ENCODE measurements around the gene TUSC2. TPM values are rescaled to one million over a fixed set of nuclear protein-coding genes. Genes with fewer than 3 reads are reported as not detected.
A peak's percentile ranks its signal among the peaks of the same experiment; 100 is the strongest.

Gene TUSC2
- polyA plus RNA-seq, 1 donor: 17.7 TPM

DNA sequence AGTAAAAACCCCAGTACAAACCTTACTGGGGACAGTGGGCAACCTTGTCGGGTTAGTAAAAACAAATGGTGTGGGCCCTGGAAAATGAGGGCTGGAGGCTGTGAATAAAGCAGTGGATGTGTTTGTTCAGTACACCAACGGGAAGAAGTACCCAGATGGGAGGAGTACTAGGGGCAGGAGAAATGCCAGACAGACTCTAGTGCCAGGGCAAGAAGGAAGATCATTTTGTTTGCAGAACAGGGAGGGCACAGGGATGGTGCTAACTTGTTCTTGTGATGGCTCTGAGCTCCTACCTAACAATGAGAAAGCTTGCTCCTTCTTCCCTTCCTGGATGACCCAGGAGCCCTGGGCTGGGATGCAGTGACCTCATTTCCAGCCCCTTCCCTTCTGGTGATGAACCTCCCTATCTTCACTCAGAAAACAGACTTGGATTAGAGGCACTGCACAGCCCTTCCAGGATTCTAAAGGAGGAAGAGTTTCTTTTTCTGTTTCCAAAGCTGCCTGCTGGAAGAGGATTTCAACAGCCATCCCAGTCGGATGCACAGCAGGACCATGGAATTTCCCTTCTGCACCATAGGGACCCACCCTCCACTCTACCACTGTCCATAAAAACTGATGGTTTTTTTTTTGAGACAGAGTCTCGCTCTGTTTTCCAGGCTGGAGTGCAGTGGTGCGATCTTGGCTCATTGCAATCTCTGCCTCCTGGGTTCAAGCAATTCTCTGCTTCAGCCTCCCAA lies 6.5 kb upstream of the TUSC2 start:
- no peak for DNase-seq

DNA sequence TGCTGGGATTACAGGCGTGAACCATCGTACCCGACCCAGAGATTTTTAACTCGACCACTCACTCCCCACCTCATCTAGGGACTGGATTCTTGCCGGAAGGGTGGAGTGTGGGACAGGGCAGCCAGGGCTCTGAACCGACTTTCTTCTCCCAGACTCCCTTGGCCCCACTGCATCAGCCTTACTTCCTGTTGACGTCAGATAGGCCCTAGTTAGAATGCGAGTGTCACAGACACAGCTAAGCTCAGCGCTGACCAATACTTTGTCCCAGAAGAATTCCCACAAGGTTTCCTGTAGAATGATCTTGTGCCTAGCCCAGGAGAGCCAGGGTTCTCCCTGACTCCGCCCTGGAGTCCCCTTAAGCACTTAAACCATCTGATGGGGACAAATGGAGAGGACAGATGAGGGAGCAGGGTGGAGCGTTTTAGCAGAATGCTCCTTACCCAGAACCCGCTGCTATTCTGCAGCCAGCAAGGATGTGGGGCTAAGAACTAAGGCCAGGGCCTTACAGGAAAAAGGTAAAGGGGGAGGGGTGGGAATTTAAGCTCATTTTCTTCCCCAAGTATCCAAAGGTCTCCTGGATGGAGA lies 5.8 kb upstream of the TUSC2 start:
- DNase-seq: no peak

GRCh38 chr3:50331364-50331907 lies 3.4 kb upstream of the TUSC2 start:
- no peak for DNase-seq

GRCh38 chr3:50330330-50330729 lies 2.3 kb upstream of the TUSC2 start:
- no peak for DNase-seq

- no peak for DNase-seq
Observed at GRCh38 chr3:50327129-50327528, 894 bp downstream of the TUSC2 start.

DNA sequence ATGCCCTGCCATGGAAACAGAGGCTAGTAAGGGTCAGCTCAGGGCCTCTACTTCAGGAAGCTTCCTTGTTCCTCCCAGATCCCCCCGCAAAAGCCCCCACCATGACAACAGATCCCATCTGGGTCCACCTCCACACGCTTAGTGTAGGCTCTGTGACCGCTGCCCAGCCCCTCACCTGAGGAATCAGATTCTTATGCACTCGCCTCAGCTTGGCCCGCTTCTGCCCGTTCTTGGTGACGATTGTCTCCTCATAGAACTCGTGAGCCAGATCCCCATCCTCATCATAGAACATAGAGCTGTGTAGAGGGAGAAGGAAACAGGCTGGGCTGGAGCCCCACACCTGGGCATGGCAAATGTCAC lies 1.9 kb downstream of the TUSC2 start:
- no peak for DNase-seq

- DNase-seq: no peak
Observed at GRCh38 chr3:50325497-50326181, 2.4 kb downstream of the TUSC2 start.

DNA sequence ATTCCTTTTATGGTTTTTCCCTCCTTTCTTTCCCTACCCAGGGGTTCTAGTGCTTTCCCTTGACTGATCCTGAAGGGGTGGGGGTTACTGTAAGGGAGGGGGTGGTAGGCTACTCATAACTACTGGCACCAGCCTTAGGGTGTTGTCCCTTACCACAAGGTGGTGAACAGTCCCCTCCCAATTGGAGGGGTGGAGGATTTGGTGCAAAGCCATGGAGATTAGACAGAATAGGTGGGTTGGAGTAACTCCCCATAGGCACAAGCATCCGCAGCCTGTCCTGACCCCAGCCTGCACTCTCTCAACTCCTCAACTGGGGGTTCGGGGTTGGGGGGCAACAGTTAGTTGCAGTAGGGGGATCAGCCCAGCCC lies 2.9 kb downstream of the TUSC2 start:
- no peak for DNase-seq

GRCh38 chr3:50324351-50325112 lies 3.5 kb downstream of the TUSC2 start:
- peak; percentile 66 for DNase-seq

GRCh38 chr3:50323614-50324199 lies 4.3 kb downstream of the TUSC2 start:
- DNase-seq: no peak

DNA sequence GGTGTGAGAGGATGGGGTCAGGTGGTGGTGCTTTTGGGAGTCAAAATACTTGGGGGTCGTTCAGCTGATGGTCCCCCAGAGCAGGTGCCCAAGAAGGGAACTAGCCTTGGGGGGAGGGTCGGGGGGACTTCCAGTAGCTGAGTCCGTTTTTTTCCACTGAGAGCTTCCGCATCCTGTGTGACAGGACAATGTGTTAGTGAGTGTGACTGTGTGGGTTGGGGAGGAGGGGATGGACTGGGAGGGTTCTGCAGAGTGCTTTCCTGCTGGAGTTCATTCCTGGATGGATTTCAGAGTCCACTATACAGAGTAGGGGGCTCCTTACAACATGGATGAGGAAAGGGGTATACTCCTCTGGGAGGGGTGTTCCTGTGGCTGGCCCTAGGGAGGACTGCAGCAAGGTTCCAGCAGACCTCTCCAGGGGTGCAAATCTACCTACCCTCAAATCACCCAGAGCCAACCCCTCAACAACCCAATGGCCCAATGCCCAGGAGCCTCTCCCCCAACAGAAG lies 4.9 kb downstream of the TUSC2 start:
- DNase-seq: no peak

DNA sequence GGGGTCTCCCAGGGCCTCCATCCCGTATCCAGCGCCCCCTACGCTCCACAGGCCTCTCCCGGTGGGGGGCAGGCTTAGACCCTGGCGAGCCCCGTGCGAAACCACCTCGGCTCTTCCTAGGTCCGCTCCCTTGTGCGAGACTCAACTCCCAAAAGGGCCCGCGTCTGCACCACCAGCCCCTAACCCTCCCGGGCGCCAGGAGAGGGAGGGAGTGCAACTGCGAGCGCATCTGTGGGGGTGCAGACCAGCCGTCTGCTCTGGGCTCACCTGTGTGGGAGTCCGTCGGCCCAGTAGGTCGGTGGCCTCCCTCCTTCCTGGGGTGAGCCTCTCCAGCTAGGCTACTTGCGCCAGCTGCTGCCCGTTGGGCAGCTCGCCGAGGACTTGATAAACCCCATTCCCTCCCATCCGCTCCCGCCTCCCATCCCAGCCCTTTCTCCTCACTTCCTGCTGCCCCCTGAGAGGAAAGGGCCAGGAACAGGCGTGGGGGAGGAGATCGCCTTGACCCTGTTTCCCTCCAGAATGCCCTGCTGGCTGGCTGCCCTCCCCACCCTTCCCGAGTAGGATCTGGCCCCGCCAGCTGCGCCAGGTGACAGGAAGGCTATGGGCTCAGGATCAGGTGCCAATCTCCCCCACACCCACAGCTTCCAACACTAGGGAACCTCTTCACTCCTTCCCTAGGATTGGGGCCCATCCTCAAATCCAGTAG lies 5.5 kb downstream of the TUSC2 start, which contains the start of gene HYAL2:
Gene HYAL2, minus strand, starts transcription at position 360 of the 706 bp plus-strand sequence. CDS start 2,256 bp downstream, outside the sequence.
- DNase-seq: no peak

GRCh38 chr3:50322115-50322385 lies 6.0 kb downstream of the TUSC2 start:
- DNase-seq: no peak

DNA sequence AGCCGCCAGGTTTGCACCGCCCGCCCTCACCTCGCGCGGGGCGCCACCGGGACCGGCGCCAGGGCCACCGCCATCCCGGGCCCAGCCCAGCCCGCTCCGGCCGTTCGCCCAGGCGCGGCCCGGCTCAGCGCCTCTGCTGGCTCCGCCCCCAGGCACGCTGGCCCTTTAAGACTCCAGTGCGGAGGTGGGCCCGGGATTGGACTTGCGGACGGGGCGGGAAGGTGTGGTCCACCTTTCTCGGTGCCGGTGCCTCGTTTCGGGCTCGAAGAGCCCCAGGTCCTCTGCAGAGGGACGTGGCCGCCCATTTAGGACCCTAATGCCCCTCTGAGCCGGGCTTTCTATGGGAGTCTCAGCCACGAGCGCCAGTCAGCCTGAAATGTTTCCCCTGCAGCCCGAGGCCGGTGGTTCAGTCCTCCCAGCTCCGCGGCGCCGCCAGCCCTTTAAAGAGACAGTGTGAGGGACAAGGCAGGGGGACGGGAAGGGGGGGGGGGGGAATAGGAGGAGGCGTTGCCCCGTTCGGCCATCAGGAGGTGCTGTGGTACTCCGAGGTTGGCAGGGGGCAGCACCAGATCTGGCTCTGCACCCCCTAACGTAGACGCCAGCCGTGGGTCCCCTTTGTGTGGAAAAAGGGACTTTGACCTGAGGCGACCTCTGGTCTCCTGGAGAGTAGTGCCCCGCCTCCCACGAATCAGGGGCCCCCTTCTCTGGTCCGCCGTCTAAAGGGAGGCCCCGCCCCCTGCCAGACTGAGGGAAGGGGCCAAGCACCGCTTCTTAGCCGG lies 6.5 kb downstream of the TUSC2 start:
- DNase-seq: peak; percentile 90

DNA sequence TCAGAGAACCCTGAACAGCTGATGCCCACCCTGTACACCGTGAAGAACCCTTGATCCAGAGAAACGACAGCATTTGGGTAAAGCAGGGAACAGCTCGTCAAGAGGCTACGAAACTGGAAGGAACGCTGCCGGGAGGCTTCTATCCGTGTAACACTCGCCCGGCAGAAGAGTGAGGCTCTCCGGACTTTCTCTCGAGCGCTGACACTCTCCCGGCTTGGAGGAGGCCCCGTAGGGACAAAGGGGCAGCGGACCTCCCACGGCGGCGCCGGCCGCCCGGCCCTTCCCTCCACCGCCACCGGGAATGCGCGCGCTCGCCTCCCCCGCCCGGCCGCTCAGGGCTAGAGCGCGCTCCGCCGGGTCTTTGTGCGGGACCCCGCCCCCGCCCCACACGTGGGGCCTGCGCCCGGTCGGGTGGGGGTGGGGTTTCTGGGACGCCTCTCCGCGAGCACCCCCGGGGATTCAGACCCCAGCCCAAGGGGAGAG lies 7.1 kb downstream of the TUSC2 start:
- DNase-seq: peak; percentile 87

DNA sequence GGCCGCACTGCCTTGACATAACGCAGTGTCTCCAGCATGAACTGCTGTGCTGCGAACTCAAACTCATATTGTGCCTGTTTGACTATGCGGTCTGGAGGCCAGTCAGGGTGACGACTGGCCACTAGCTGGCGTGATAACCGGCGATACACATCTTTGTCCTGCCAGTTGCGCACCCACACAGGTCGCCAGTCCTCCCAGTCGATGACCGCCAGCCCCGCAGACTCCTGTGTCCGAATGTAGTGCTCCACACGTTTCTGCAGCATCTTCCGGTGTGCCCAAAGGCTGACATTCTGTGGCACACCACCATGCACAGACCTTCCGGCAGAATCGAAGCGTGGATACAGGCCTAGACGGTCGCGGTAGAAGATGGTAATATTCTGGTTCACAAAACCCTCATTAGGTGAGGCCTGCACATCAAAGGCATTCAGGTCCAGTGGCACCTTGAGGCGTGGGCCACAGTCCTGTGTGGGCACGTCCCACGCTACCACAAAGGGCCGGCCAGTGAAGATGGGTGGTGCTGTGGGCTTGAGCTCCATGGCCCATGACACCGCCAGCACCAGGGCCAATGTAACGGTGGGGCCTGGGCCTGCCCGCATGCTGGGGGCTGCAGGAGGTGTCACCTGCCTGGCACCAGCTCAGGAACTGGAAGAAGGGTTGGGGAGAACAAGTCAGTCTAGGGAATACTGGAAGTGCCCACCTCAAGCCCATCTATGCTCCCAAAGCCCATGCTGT lies 8.0 kb downstream of the TUSC2 start:
- no peak for DNase-seq

DNA sequence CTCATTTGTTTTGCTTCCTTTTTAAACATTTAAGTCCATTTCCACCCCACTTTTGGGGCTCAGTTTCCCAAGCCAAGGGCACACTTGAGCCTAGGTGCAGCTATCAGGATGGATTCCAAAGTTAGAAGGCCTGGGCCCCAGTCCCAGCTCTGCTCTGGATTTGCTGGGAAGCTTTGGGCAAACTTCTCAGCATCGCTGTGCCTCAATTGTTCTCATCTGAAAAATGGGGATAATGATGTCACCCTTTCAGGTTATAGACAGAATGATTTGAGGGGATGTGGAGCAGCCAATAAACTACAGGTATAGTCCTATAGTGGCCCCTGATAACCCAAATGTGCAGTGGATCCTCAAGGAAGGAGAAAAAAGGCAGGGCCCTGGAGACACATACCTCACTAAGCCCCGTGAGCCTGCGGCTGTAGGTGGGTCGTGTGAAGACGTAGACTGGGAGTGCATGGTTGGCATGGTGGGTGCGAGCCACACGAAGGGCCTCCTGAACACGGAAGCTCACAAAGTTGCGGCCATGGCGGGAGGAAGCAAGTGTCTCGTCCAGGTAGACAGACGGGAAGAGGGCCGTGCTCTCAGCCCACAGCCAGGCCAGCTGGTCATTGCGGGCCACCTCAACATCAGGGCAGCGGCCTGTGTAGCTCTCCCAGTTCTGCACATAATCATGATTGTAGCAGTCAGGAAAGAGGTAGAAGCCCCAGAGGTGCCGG lies 8.7 kb downstream of the TUSC2 start:
- DNase-seq: no peak

DNA sequence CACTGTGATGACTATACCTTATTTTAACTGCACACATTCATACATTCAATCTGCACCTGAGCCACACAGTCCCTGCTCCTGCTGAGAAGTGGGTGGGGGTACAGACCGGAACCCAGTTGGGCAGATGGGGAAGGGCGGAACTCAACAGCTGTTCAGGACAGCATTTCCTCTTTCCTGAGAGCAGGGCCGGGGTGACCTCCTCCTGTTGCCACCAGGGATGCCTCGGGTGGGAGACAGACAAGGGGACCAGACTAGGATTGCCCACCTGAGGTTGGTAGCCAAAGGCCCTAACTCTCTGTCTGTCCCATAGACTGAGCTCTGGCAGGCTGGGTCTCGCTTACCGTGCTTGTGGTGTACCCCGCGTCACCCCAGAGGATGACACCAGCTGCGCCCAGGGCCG lies 9.4 kb downstream of the TUSC2 start:
- DNase-seq: no peak

DNA sequence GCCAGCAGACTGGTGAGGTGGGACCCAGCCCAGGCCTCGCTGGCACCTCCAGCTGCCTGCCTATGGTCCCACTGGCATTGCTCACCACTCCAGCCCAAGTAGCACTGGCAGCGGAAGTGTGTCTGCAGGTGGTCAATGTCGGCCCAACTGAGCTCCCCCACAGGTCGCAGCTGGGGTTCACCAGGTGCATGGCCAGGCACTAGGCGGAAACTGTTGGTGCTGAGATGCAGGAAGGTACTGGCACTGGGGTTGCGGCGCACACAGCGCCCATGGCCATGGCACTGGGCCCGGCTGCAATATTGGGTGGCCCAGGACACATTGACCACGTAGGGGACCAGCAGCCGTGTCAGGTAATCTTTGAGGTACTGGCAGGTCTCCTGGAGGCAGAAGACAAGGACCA lies 9.9 kb downstream of the TUSC2 start:
- DNase-seq: no peak

GRCh38 chr3:50317300-50317699 lies 10.7 kb downstream of the TUSC2 start:
- no peak for DNase-seq

Data from hindlimb muscle (tissue), 1 donor.